HG02759 (cell line): ENCODE data around the gene DUS2.
"Not testable (repeated sequence)": the region's sequence is repeated elsewhere in the genome, so short reads cannot be mapped to it uniquely, and the experiment has no call there.

ENCODE experiments used
- ATAC-seq: cut with Tn5 transposase; IDR thresholded peaks from one replicate; pipeline ENCODE4 v1.9.1; 2021; ENCODE audit warnings: mild to moderate bottlenecking, moderate library complexity; ENCODE audit not compliant: unreplicated experiment

The DUS2 gene

GRCh38 chr16:68089067-68089466 lies 66.0 kb downstream of the DUS2 start:
- no peak for ATAC-seq

GRCh38 chr16:68090130-68090529 lies 67.0 kb downstream of the DUS2 start:
- ATAC-seq, result no peak

DNA sequence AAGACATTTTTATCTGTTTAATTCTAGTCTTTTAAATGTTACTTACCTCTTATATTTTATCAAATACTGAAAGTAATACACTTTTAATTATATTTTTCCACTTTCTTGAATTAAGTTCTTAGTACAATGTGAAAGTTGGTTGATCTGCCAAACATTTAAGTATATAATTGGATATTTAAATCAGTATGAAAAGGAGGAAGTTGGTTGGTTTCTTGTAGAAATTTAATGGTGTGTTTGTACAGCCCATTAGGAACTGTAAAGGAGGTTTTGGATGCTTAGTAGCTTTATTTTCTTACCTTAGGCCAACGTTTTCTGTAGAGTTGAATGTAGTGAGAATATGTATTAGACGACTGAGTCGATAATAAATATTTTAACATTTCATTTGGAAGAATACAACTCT lies 67.4 kb downstream of the DUS2 start:
- ATAC-seq, result no peak

- ATAC-seq, result no peak
Observed at GRCh38 chr16:68091380-68092261, 68.5 kb downstream of the DUS2 start.

GRCh38 chr16:68092275-68092674 lies 69.2 kb downstream of the DUS2 start:
- ATAC-seq, result not testable (repeated sequence)

DNA sequence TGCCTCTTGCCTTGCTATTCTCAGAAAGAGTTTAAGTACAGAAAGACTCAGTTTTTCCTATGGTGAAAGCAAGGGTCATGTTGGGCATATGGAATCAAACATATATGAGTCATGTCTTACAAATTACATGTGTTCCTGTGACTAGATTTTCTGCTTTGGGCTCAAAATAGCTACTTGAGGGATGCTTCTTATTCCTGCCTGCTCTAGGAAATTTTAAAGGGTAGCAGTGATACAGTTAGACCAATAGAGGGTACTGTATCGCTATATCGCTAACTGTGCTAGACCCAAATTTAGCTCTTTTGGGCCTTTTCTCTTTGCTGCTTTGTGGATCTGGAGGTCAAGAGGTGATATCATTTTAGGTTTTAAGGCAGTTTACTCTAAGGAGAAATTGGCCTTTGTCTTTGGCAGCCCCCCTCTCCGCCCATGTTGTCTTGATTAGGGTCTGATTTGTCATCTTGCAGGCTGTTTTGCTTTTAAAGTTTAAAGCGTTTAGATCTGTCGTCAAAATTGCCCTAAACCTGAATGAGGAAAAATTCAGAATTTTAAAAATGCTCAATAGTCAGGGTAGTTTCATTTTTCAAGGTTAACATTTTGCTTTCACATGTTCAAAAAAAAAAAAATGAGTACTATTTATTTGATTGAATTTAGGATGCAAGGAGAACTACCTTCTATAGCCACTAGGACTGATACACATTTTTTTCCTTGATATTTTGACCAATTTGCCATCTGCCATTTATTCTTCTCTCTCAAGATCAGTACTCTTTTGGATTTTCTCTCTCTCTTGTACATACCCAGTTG lies 70.9 kb downstream of the DUS2 start:
- ATAC-seq, result no peak

- ATAC-seq, result no peak
Observed at GRCh38 chr16:68094614-68094934, 71.5 kb downstream of the DUS2 start.

DNA sequence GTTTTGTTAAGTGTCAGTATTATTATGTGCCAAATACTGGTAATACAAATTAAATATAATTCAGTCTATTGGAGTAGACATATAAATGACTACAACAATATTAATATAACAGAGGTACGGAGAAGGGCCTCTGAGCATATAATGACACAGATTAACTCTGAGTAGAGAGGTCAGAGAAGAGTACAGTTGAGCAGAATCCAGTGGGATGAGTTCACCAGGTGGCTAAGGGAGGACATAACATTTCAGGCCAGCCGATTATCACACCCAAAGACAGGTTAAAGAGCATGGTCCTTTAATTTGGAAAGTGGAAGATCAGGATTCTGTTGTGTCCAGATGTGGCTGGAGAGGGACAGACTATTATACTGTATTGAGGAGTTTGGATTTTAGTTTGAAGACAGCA lies 73.4 kb downstream of the DUS2 start:
- ATAC-seq, result no peak

DNA sequence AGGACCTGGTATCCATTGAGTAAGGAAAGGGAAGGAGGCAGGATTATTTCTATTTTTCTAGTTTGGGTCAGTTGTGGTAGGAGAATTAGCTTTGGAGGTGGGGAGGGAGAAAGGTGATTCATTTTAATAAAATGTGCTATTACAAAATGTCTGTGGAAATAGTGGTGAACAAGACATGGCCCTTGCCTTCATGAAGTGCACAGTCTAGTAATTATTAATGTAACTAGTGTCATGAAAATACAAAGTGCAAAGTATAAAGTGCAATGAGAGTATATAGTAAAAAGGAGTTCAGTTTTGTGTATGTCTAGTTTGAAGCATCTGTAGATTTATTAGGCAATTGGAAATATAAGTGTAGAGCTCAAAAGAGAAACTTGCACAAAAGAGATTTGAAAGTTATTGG lies 74.0 kb downstream of the DUS2 start:
- no peak for ATAC-seq

- ATAC-seq, result no peak
Observed at GRCh38 chr16:68097895-68098294, 74.8 kb downstream of the DUS2 start.

DNA sequence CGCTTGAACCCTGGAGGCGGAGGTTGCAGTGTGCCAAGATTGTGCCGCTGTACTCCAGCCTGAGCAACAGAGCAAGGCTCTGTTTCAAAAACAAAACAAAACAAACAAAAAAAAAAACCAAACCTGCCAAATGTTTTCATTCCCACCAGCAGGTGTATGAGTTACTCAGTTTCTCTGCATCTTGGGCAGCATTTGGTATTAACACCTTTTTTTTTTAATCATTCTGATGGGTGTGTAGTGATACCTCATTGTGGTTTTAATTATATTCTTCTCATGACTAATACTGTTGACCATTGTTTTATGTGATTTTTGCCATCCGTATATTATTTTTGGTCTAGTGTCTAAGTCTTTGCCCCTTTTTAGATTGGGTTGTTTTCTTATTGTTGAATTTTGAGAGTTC lies 77.4 kb downstream of the DUS2 start:
- ATAC-seq, result no peak

DNA sequence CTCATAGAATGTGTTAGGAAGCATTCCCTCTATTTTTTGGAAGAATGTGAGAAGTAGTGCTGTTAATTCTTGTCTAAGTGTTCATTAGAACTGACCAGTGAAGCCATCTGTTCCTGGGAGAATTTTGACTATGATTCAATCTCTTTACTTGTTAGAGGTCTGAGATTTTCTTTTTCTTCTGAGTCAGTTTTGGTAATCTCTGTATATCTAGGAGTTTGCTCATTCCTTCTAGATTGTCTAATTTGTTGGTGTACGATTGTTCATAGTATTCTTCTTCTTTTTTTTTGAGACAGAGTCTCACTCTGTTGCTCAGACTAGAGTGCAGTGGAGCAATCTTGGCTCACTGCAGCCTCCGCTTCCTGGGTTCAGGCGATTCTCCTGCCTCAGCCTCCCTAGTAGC lies 82.5 kb downstream of the DUS2 start:
- ATAC-seq, result no peak

GRCh38 chr16:68107230-68107928 lies 84.3 kb downstream of the DUS2 start:
- ATAC-seq, result not testable (repeated sequence)

GRCh38 chr16:68109156-68109555 lies 86.1 kb downstream of the DUS2 start:
- ATAC-seq, result not testable (repeated sequence)

- not testable (repeated sequence) for ATAC-seq
Observed at GRCh38 chr16:68110611-68111010, 87.5 kb downstream of the DUS2 start.

DNA sequence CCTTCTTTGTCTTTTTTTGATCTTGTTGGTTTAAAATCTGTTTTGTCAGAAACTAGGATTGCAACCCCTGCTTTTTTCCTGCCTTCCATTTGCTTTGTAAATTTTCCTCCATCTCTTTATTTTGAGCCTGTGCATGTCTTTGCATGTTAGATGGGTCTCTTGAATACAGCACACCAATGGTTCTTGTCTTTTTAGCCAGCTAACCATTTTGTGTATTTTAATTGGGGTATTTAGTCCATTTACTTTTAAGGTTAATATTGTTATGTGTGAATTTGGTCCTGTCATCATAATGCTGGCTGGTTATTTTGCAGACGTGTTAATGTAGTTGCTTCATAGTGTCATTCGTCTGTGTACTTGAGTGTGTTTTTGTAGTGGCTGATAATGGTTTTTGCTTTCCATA lies 88.3 kb downstream of the DUS2 start:
- no peak for ATAC-seq

- ATAC-seq, result no peak
Observed at GRCh38 chr16:68113059-68113761, 90.1 kb downstream of the DUS2 start.

DNA sequence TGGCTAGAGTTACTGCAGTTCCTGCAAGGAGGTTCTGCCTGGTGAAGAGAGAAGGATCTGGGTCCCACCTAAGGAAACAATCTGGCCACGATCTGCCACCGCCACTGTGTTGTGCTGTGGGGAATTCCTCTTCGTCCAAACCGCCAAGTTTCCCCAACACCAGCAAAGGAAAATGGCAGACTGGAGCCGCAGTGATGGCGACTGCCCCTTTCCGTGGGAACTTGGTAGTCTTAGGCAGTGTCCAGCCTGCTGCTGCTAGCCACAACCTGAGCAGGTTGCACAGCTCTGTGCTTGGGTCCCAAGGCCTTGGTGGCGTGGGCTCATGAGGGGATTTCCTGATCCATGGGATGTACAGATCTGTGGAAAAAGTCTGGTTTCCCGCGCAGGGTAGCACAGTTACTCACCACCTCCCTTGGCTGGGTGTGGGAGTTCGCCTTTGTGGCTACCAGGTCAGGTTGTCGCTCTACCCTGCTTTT lies 90.7 kb downstream of the DUS2 start:
- ATAC-seq, result no peak

DNA sequence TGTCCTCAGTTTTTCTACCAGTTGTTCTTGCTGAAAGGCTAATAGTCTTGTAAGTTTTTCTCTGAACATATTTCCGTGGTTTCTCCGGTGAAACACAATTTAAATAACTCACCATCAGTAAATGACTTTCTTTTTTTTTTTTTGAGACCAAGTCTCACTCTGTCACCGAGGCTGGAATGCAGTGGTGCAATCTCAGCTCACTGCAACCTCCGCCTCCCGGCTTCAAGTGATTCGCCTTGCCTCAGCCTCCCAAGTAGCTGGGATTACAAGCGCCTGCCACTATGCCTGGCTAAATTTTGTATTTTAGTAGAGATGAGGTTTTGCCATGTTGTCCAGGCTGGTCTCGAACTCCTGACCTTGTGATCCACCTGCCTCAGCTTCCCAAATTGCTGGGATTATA lies 91.9 kb downstream of the DUS2 start:
- not testable (repeated sequence) for ATAC-seq

DNA sequence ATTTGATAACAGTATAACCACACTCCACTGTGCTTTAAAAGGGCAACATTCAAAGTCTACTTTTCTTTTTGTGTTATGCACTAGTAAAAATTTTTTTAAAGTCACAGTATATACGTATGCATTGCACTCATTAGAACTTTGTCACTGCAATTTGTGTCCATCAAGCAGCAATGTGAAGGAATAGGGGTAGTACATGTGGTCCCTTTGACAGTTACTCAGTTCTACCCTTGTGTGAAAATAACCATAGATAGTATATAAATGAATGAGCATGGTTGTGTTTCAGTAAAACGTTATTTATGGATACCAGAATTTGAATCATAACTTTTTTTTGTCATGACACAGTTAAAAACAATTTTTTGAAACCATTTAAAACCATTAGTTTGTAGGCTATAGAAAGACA lies 92.8 kb downstream of the DUS2 start:
- ATAC-seq, result no peak
